HCT116 (cell line): ENCODE data around the gene S100A7A. TPM values are rescaled to one million over a fixed set of nuclear protein-coding genes. Genes with fewer than 3 reads are reported as not detected.

Experiments
- ATAC-seq: fragments of 200-7000 bp; cut with Tn5 transposase; 2 replicates; pipeline ENCODE4 v1.9.1; 2020; ENCODE audit warnings: mild to moderate bottlenecking, moderate library complexity
- BruUV-seq: library from RNA; stranded (reverse); fragments of 400-500 nt; replicated peaks from 2 replicates; lab custom pipeline; 2021; lab: Mats Ljungman, UMichigan
- CTCF ChIA-PET: fragments of 300-600 bp; sonication (Branson Sonifier 250); formaldehyde crosslinking; loops from one replicate; lab custom pipeline; 2021; ENCODE audit warnings: antibody characterized with exemption; lab: Charles Lee
- POLR2A ChIA-PET: fragments of 300-600, 350-600 bp; sonication (Branson Sonifier 250); formaldehyde crosslinking; loops from one replicate; lab custom pipeline; 2021; ENCODE audit warnings: antibody characterized with exemption; lab: Charles Lee
- RAD21 ChIA-PET, 2 experiments: fragments of 300-600 bp; sonication (Branson Sonifier 250); formaldehyde crosslinking; loops; one replicate each; lab custom pipeline; 2023; ENCODE audit warnings: low total read pairs in 2 of 2; ENCODE audit not compliant: uncharacterized antibody in 2 of 2, unreplicated experiment in 2 of 2, low non-redundant PET in 1 of 2; lab: Charles Lee
- DNase-seq: peaks from one replicate; pipeline ENCODE4 v3.0.0-alpha.2; 2010; ENCODE audit warnings: low read depth, low spot score
- H2AFZ ChIP-seq: fragments of 200-600 bp; shearing (Covaris generic), sonication (generic); 2 replicates; pipeline ENCODE4 v1.6.1; 2017; ENCODE audit warnings: low read depth, mixed run types, mixed read lengths, antibody characterized with exemption, low read length; ENCODE audit not compliant: poor library complexity, severe bottlenecking
- H3K27ac ChIP-seq: 2 replicates; pipeline ENCODE4 v1.5.1; 2012; ENCODE audit warnings: low read depth, low read length
- H3K27me3 ChIP-seq: fragments of 200-600 bp; sonication (generic); 2 replicates; pipeline ENCODE4 v1.6.1; 2016; ENCODE audit warnings: mixed run types, low read length, mixed read lengths; ENCODE audit not compliant: insufficient read depth
- H3K36me3 ChIP-seq, 2 experiments: fragments of 200-500 bp in 1 of 2; fragments of 200-600 bp in 1 of 2; sonication (Bioruptor generic) in 1 of 2; sonication (generic) in 1 of 2; 2 replicates each; pipeline versions ENCODE4 v1.5.1 to v1.6.1; 2014 to 2016; ENCODE audit warnings: low read length in 2 of 2, inconsistent platforms in 1 of 2, mixed read lengths in 1 of 2, mixed run types in 1 of 2; ENCODE audit not compliant: insufficient read depth in 2 of 2, control insufficient read depth in 1 of 2
- H3K4me1 ChIP-seq, 2 experiments: fragments of 200-600 bp in 1 of 2; sonication (generic) in 1 of 2; 2 replicates each; pipeline versions ENCODE4 v1.5.1 to v1.6.1; 2012 to 2017; ENCODE audit warnings: low read length in 2 of 2, inconsistent platforms in 1 of 2, mild to moderate bottlenecking in 1 of 2, mixed read lengths in 1 of 2, mixed run types in 1 of 2, moderate library complexity in 1 of 2; ENCODE audit not compliant: insufficient read depth in 2 of 2, control insufficient read depth in 1 of 2
- H3K4me2 ChIP-seq: fragments of 200-600 bp; sonication (generic); 2 replicates; pipeline ENCODE4 v1.6.1; 2017; ENCODE audit warnings: mixed run types, low read length, mixed read lengths
- H3K4me3 ChIP-seq, 2 experiments: fragments of 200-600 bp in 1 of 2; sonication (generic) in 1 of 2; replicated peaks in 1 of 2; 2 replicates each; pipeline ENCODE4 v1.5.1; 2011 to 2016; ENCODE audit warnings: low read length in 2 of 2, control low read depth in 1 of 2, low read depth in 1 of 2, mild to moderate bottlenecking in 1 of 2, mixed read lengths in 1 of 2, mixed run types in 1 of 2
- H3K79me2 ChIP-seq: fragments of 200-600 bp; sonication (generic); 2 replicates; pipeline ENCODE4 v1.6.1; 2017; ENCODE audit warnings: mild to moderate bottlenecking, mixed run types, low read length, moderate library complexity, mixed read lengths; ENCODE audit not compliant: insufficient read depth
- H3K9ac ChIP-seq: fragments of 200-600 bp; sonication (generic); 2 replicates; pipeline ENCODE4 v1.6.1; 2016; ENCODE audit warnings: low read length, mixed read lengths
- H3K9me2 ChIP-seq: fragments of 200-600 bp; sonication (generic), shearing (Covaris generic); 2 replicates; pipeline ENCODE4 v1.6.1; 2017; ENCODE audit warnings: mixed run types, mild to moderate bottlenecking, moderate library complexity; ENCODE audit not compliant: insufficient read depth
- H3K9me3 ChIP-seq, 2 experiments: fragments of 200-500 bp in 1 of 2; fragments of 200-600 bp in 1 of 2; sonication (Bioruptor generic) in 1 of 2; sonication (generic) in 1 of 2; 2 replicates each; pipeline ENCODE4 v1.6.1; 2014 to 2017; ENCODE audit warnings: low read length in 2 of 2, mixed read lengths in 2 of 2, inconsistent platforms in 1 of 2, low read depth in 1 of 2, mild to moderate bottlenecking in 1 of 2, mixed run types in 1 of 2, moderate library complexity in 1 of 2; ENCODE audit not compliant: control insufficient read depth in 1 of 2, insufficient read depth in 1 of 2
- H4K20me1 ChIP-seq: fragments of 200-600 bp; sonication (generic), shearing (Covaris generic); 2 replicates; pipeline ENCODE4 v1.6.1; 2017; ENCODE audit warnings: mixed run types, mild to moderate bottlenecking, moderate library complexity; ENCODE audit not compliant: insufficient read depth
- CTCF ChIP-seq, 3 experiments: fragments of 200-600 bp in 1 of 3; sonication (generic) in 1 of 3; IDR thresholded peaks in 2 of 3; conservative IDR thresholded peaks in 1 of 3; 2 replicates each; pipeline ENCODE4 v1.5.1; 2012 to 2017; ENCODE audit warnings: low read depth in 2 of 3, low read length in 2 of 3, antibody characterized with exemption in 1 of 3, borderline replicate concordance in 1 of 3, control low read depth in 1 of 3, mild to moderate bottlenecking in 1 of 3, mixed read lengths in 1 of 3, mixed run types in 1 of 3, moderate library complexity in 1 of 3; ENCODE audit not compliant: insufficient read depth in 1 of 3
- REST ChIP-seq: IDR thresholded peaks from 2 replicates; pipeline ENCODE4 v1.6.1; 2012; ENCODE audit warnings: low read depth
- SRF ChIP-seq: IDR thresholded peaks from 2 replicates; pipeline ENCODE4 v1.6.1; 2012; ENCODE audit warnings: low read depth
- intact Hi-C: fragments of 100-400 bp; cut with micrococcal nuclease; formaldehyde crosslinking; loops from 2 replicates; pipeline ENCODE4 v1.10.0; 2022
- total RNA-seq: library from RNA; stranded (reverse); gene quantifications from one replicate; pipeline ENCODE4 v1.2.1, GENCODE V29; 2021; ENCODE audit not compliant: unreplicated experiment

S100A7A gene
- total RNA-seq, 1 experiment from 2014 or later, result not detected

- Histone ChIP-seq H3K4me1 (no peaks in the 10 kb centered on the region), H3K27ac (no peak overlapping the region), H3K9me2 (no peaks in the 10 kb centered on the region), H3K9me3 (no peaks in the 10 kb centered on the region), H2AFZ (no peak overlapping the region), H4K20me1 (no peaks in the 10 kb centered on the region), H3K27me3 (peaks cover 91% of the 10 kb centered on the region), H3K4me2 (no peak overlapping the region), H3K4me3 (no peak overlapping the region), H3K79me2 (no peaks in the 10 kb centered on the region), H3K36me3 (no peaks in the 10 kb centered on the region), H3K9ac (no peak overlapping the region)
- DNase-seq (no peak), ATAC-seq (no peak)
- CTCF ChIA-PET, result no interaction called here
- POLR2A ChIA-PET, result no interaction called here
- intact Hi-C loops, result no loop called here
- BruUV-seq, result no TSS peak
- RAD21 ChIA-PET, result no interaction called here
- TF ChIP-seq REST (no peak), SRF (no peak), CTCF (IDR thresholded peaks at IDR 0.05 in 2 of 3, conservative IDR thresholded peaks at IDR 0.05 in 1 of 3; ENCODE audit: borderline replicate concordance in 1 of 3, insufficient read depth in 1 of 3, low read depth in 2 of 3, low read length in 2 of 3) (no peak)
Observed at GRCh38 chr1:153431928-153432327, 15.6 kb downstream of the S100A7A start.
